ENCODE measurements around the gene HLF. TPM values are rescaled to one million over a fixed set of nuclear protein-coding genes. Genes with fewer than 3 reads are reported as not detected.

The HLF gene
- total RNA-seq, 1 donor from 2014 or later = 14.7 TPM

- H3K4me3 ChIP-seq = peak overlapping the region in 1 of 2 donors; percentile 9
- H3K27me3 ChIP-seq = no peaks in the 10 kb centered on the region
- TF ChIP-seq POLR2A (IDR thresholded peaks at IDR 0.05) (no peak), POLR2AphosphoS5 (IDR thresholded peaks at IDR 0.05; ENCODE audit: insufficient read depth in 1 of 2, low read depth in 1 of 2) (no peak), CTCF (IDR thresholded peaks at IDR 0.05) (no peak)
- H3K4me1 ChIP-seq = peaks cover 48% of the 10 kb centered on the region
- H3K9me3 ChIP-seq = no peaks in the 10 kb centered on the region
- intact Hi-C loops (cut with DNase I) = no loop called here
- no peaks in the 10 kb centered on the region for H3K36me3 ChIP-seq
- no peak for DNase-seq (ENCODE audit: extremely low spot score in 2 of 2)
- no peak overlapping the region for H3K27ac ChIP-seq
Measured at GRCh38 chr17:55269894-55270293, 5.1 kb downstream of the HLF start.

- Histone ChIP-seq H3K36me3 (no peaks in the 10 kb centered on the region), H3K9me3 (no peaks in the 10 kb centered on the region), H3K27me3 (no peaks in the 10 kb centered on the region), H3K27ac (no peak overlapping the region), H3K4me1 (peaks cover 50% of the 10 kb centered on the region), H3K4me3 (no peak overlapping the region)
- intact Hi-C loops (cut with DNase I) = no loop called here
- no peak for DNase-seq (ENCODE audit: extremely low spot score in 2 of 2)
- TF ChIP-seq CTCF (IDR thresholded peaks at IDR 0.05) (no peak), POLR2AphosphoS5 (IDR thresholded peaks at IDR 0.05; ENCODE audit: insufficient read depth in 1 of 2, low read depth in 1 of 2) (no peak), POLR2A (IDR thresholded peaks at IDR 0.05) (no peak)
Measured at GRCh38 chr17:55271223-55271571, 6.4 kb downstream of the HLF start.

GRCh38 chr17:55271958-55272710 lies 7.4 kb downstream of the HLF start:
- no peak overlapping the region for H3K4me3 ChIP-seq

GRCh38 chr17:55272711-55273578 lies 8.2 kb downstream of the HLF start:
- H3K9me3 ChIP-seq = no peaks in the 10 kb centered on the region
- H3K27ac ChIP-seq = peak overlapping the region; percentile 54
- H3K4me3 ChIP-seq = no peak overlapping the region
- no peak for DNase-seq (ENCODE audit: extremely low spot score in 2 of 2)
- peaks cover 45% of the 10 kb centered on the region for H3K4me1 ChIP-seq
- TF ChIP-seq CTCF (IDR thresholded peaks at IDR 0.05) = no peak
- no peak for TF ChIP-seq POLR2AphosphoS5 (IDR thresholded peaks at IDR 0.05; ENCODE audit: insufficient read depth in 1 of 2, low read depth in 1 of 2)
- TF ChIP-seq POLR2A (IDR thresholded peaks at IDR 0.05) = no peak
- no peaks in the 10 kb centered on the region for H3K27me3 ChIP-seq
- H3K36me3 ChIP-seq = no peaks in the 10 kb centered on the region
- intact Hi-C loops (cut with DNase I) = no loop called here

More at GRCh38 chr17:55271958-55272710, 7.4 kb downstream of the HLF start:
- Histone ChIP-seq H3K27ac (peak overlapping the region; percentile 54), H3K36me3 (no peaks in the 10 kb centered on the region), H3K4me1 (peaks cover 43% of the 10 kb centered on the region), H3K27me3 (no peaks in the 10 kb centered on the region), H3K9me3 (no peaks in the 10 kb centered on the region)
- DNase-seq (ENCODE audit: extremely low spot score in 2 of 2) = no peak
- TF ChIP-seq POLR2A (IDR thresholded peaks at IDR 0.05) = no peak
- TF ChIP-seq CTCF (IDR thresholded peaks at IDR 0.05) = no peak
- intact Hi-C loops (cut with DNase I) = no loop called here

Data from vagina (tissue), 2 donors.